Measurements from ENCODE around the gene ACOT4.
A peak's percentile ranks its signal among the peaks of the same experiment; 100 is the strongest.
"Not testable (repeated sequence)": the region's sequence is repeated elsewhere in the genome, so short reads cannot be mapped to it uniquely, and the experiment has no call there.

ACOT4 gene

GRCh38 chr14:73634011-73634833, 42.5 kb downstream of the ACOT4 start:
- DNase-seq, result peak; percentile 44

GRCh38 chr14:73636355-73636754, 44.7 kb downstream of the ACOT4 start:
- not testable (repeated sequence) for DNase-seq

- DNase-seq, result no peak
Measured at GRCh38 chr14:73637830-73638229, 46.2 kb downstream of the ACOT4 start.

- DNase-seq, result no peak
Measured at GRCh38 chr14:73640796-73641365, 49.2 kb downstream of the ACOT4 start.

GRCh38 chr14:73644531-73645247, 53.0 kb downstream of the ACOT4 start, which contains the start of gene DNAL1:
Gene DNAL1, plus strand, starts transcription at chr14:73644986. Its CDS starts 54 bp downstream, at chr14:73645040.
- peak; percentile 90 for DNase-seq

- no peak for DNase-seq
Measured at GRCh38 chr14:73645248-73645610, 53.6 kb downstream of the ACOT4 start.
